Stimulated activated CD4-positive, alpha-beta T cell treated with anti-CD3 and anti-CD28 coated beads, TNF-alpha, amount 100 ng/mL, for 48 hours (primary cell): ENCODE results near the gene PSMB1.
"Not testable (repeated sequence)": the region's sequence is repeated elsewhere in the genome, so short reads cannot be mapped to it uniquely, and the experiment has no call there.

Experiments used
- DNase-seq, 3 donors: peaks; one replicate each; pipeline ENCODE4 v3.0.0-alpha.2; 2020; ENCODE audit warnings: low read depth in 3 of 3

Gene PSMB1

GRCh38 chr6:170535004-170535403, 18.1 kb downstream of the PSMB1 start:
- DNase-seq: no peak

DNA sequence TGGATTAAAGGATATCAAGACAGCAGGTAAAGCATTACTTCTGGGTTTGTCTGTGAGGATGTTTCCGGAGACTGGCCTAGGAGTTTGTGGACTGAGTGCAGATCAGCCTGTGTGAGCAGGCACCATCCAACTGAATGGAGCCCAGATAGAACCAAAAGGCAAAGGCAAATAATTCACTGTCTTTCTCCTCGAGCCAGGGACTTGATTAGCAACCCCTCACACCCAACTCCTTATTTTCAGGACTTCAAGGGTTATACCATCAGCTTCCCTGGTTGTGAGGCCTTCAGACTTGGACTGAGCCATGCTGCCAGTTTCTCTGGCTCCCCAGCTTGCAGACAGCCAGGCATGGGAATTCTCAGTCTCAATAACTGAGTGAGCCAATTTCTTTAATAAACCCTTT, 19.3 kb downstream of the PSMB1 start:
- DNase-seq: no peak

DNA sequence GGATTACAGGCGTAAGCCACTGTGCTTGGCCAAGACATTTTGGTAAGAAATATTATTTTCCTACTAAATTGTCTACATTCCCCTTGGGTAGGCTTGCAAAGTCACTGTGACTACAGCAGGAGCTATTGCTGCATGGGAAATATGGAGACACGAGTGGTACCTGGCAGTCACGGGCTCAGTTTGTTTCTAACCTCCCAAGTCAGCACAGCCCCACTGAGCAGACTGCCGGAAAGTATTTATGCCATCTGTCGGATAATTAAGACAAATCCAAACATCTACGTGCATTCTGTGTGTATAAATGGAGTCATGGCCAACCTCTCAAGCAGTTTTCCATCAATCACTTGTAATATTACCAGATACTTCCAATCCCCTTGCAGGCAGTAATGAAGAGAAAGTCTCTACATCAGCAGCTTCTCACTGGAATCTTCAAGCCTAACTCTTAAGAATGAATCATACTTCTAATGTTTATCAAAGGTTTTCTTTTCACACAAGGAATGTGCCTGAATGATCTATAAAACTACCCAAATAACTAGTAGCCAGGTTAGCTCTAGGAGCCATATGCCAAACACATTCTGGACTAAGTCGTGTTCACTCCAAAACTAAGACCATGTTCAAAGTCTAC, 20.1 kb downstream of the PSMB1 start:
- DNase-seq: no peak

- DNase-seq: peak in 2 of 3 donors; percentile 39 to 49
Observed at GRCh38 chr6:170529839-170530469, 23.2 kb downstream of the PSMB1 start.

- DNase-seq: not testable (repeated sequence)
Observed at GRCh38 chr6:170527995-170528394, 25.1 kb downstream of the PSMB1 start.

GRCh38 chr6:170525795-170526194, 27.3 kb downstream of the PSMB1 start:
- DNase-seq: no peak

- DNase-seq: no peak
Observed at GRCh38 chr6:170524172-170524502, 29.0 kb downstream of the PSMB1 start.

GRCh38 chr6:170523256-170524171, 29.6 kb downstream of the PSMB1 start:
- no peak for DNase-seq

- no peak for DNase-seq
Observed at GRCh38 chr6:170522565-170523183, 30.4 kb downstream of the PSMB1 start.

- DNase-seq: peak; percentile 1 to 22 (median 7)
Observed at GRCh38 chr6:170516783-170517616, 36.1 kb downstream of the PSMB1 start.

DNA sequence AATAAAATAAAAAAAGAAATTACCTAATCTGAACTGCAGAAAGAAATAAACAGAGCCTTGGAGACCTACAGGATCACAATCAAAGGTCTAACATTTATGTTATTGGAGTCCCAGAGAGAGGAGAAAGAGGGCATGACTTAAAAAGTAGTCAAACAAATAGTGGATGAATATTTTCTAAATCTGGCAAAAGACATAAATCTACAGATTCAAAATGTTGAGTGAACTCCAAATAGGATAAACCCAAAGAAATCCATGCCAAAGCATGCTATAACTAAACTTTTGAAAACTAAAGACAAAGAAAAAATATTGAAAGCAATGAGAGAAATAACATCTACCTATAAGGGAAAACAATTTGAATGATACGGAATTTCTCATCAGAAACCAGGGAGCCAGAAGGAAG, 38.2 kb downstream of the PSMB1 start:
- no peak for DNase-seq

GRCh38 chr6:170512249-170512648, 40.9 kb downstream of the PSMB1 start:
- no peak for DNase-seq

DNA sequence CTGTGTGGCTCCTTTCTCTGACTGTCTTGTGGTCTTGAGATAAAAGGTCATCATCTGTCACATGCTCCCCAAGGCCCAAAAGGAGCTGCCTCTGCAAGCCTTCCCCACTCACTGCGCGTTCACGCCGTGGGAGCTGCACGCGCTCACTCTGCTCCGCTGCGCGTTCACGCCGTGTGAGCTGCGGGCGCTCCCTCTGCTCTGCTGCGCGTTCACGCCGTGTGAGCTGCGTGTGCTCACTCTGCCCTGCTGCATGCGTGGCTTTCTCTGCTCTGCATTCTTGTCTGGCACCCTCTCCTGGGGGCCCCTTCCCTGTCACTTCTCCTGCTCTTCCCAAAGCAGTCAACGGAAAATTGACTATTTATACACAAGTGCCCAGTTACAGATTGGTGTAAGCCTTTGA, 42.5 kb downstream of the PSMB1 start:
- DNase-seq: no peak

- no peak for DNase-seq
Observed at GRCh38 chr6:170509723-170510018, 43.4 kb downstream of the PSMB1 start.

- not testable (repeated sequence) for DNase-seq
Observed at GRCh38 chr6:170508892-170509722, 44.0 kb downstream of the PSMB1 start.

DNA sequence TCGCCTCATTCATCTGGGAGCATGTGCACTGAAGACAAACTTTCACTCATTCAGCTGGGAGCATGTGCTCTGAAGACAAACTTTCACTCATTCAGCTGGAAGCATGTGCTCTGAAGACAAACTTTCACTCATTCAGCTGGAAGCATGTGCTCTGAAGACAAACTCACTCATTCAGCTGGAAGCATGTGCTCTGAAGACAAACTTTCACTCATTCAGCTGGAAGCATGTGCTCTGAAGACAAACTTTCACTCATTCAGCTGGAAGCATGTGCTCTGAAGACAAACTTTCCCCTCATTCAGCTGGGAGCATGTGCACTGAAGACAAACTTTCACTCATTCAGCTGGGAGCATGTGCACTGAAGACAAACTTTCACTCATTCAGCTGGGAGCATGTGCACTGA, 44.8 kb downstream of the PSMB1 start:
- DNase-seq: not testable (repeated sequence)

GRCh38 chr6:170507728-170508127, 45.4 kb downstream of the PSMB1 start:
- not testable (repeated sequence) for DNase-seq

GRCh38 chr6:170506446-170506845, 46.7 kb downstream of the PSMB1 start:
- no peak for DNase-seq

DNA sequence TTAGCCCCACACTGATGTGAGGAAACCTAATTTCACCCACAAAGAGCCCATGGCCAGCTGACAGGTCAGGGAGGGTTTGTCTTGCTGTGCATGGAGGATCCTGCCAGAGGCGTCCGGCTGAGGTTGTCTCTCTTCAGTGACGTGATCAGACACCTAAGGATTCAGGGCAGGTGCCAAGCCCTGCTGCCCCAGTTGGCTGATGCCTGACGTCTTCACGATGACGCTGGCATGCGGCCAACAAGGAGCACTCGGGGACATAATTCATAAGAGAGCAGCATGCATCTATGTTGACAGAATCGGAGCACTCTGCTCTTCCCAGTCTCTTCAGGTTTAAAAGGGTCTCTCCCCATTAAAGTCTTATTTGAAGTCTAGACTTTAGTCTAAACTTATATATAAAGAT, 47.8 kb downstream of the PSMB1 start:
- DNase-seq: no peak

- no peak for DNase-seq
Observed at GRCh38 chr6:170504479-170504878, 48.6 kb downstream of the PSMB1 start.

GRCh38 chr6:170503414-170503761, 49.7 kb downstream of the PSMB1 start:
- no peak for DNase-seq
